IMR-90 (cell line): ENCODE data around the gene HSPA1L.

Source experiments
- BHLHE40 ChIP-seq: fragments of 150-350 bp; IDR thresholded peaks from 2 replicates; pipeline ENCODE4 v1.6.1; 2016; ENCODE audit warnings: mild to moderate bottlenecking, low read depth, low read length
- CEBPB ChIP-seq: IDR thresholded peaks from 2 replicates; pipeline ENCODE4 v1.6.1; 2012; ENCODE audit warnings: low read depth, low read length, improper control_type of control experiment
- CHD1 ChIP-seq: IDR thresholded peaks from 2 replicates; pipeline ENCODE4 v1.6.1; 2012; ENCODE audit warnings: low read depth, low read length, improper control_type of control experiment
- ELK1 ChIP-seq: fragments of 150-350 bp; IDR thresholded peaks from 2 replicates; pipeline ENCODE4 v1.6.1; 2016; ENCODE audit warnings: low read depth, mild to moderate bottlenecking, low read length, moderate library complexity, borderline replicate concordance
- FOS ChIP-seq: fragments of 150-350 bp; IDR thresholded peaks from 2 replicates; pipeline ENCODE4 v1.6.1; 2016; ENCODE audit warnings: low read depth, low read length
- MAFK ChIP-seq: IDR thresholded peaks from 2 replicates; pipeline ENCODE4 v1.6.1; 2012; ENCODE audit warnings: low read depth, low read length, improper control_type of control experiment
- MAZ ChIP-seq: IDR thresholded peaks from 2 replicates; pipeline ENCODE4 v1.6.1; 2012; ENCODE audit warnings: low read depth, mild to moderate bottlenecking, low read length, improper control_type of control experiment, moderate library complexity, borderline replicate concordance
- MXI1 ChIP-seq: IDR thresholded peaks from 2 replicates; pipeline ENCODE4 v1.6.1; 2012; ENCODE audit warnings: low read depth, mild to moderate bottlenecking, low read length, moderate library complexity, borderline replicate concordance
- NFE2L2 ChIP-seq: fragments of 150-350 bp; IDR thresholded peaks from 2 replicates; pipeline ENCODE4 v1.6.1; 2016; ENCODE audit warnings: low read depth, mild to moderate bottlenecking, low read length
- POLR2A ChIP-seq: IDR thresholded peaks from 2 replicates; pipeline ENCODE4 v1.6.1; 2012; ENCODE audit warnings: mild to moderate bottlenecking, low read depth, low read length
- RAD21 ChIP-seq: IDR thresholded peaks from 2 replicates; pipeline ENCODE4 v1.6.1; 2012; ENCODE audit warnings: low read length, improper control_type of control experiment
- RCOR1 ChIP-seq: IDR thresholded peaks from 2 replicates; pipeline ENCODE4 v1.6.1; 2012; ENCODE audit warnings: mild to moderate bottlenecking, low read length, improper control_type of control experiment; ENCODE audit not compliant: insufficient replicate concordance
- TF ChIP-seq, protein P1 (sequence below): conservative IDR thresholded peaks from 2 replicates; pipeline ENCODE4 v1.5.1; 2012; ENCODE audit warnings: mild to moderate bottlenecking, low read depth, low read length, improper control_type of control experiment
- TF ChIP-seq, protein P2 (sequence below): fragments of 150-350 bp; IDR thresholded peaks from 2 replicates; pipeline ENCODE4 v1.6.1; 2017; ENCODE audit warnings: mild to moderate bottlenecking, antibody characterized with exemption, low read length, low read depth

- TF ChIP-seq, protein P1, sequence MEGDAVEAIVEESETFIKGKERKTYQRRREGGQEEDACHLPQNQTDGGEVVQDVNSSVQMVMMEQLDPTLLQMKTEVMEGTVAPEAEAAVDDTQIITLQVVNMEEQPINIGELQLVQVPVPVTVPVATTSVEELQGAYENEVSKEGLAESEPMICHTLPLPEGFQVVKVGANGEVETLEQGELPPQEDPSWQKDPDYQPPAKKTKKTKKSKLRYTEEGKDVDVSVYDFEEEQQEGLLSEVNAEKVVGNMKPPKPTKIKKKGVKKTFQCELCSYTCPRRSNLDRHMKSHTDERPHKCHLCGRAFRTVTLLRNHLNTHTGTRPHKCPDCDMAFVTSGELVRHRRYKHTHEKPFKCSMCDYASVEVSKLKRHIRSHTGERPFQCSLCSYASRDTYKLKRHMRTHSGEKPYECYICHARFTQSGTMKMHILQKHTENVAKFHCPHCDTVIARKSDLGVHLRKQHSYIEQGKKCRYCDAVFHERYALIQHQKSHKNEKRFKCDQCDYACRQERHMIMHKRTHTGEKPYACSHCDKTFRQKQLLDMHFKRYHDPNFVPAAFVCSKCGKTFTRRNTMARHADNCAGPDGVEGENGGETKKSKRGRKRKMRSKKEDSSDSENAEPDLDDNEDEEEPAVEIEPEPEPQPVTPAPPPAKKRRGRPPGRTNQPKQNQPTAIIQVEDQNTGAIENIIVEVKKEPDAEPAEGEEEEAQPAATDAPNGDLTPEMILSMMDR: no peak
- TF ChIP-seq ELK1: no peak
- no peak for TF ChIP-seq POLR2A
- no peak for TF ChIP-seq CEBPB
- TF ChIP-seq, protein P2, sequence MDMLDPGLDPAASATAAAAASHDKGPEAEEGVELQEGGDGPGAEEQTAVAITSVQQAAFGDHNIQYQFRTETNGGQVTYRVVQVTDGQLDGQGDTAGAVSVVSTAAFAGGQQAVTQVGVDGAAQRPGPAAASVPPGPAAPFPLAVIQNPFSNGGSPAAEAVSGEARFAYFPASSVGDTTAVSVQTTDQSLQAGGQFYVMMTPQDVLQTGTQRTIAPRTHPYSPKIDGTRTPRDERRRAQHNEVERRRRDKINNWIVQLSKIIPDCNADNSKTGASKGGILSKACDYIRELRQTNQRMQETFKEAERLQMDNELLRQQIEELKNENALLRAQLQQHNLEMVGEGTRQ: no peak
- TF ChIP-seq BHLHE40: no peak
- TF ChIP-seq RCOR1: no peak
- TF ChIP-seq RAD21: no peak
- TF ChIP-seq MAZ: no peak
- no peak for TF ChIP-seq MXI1
- no peak for TF ChIP-seq FOS
- no peak for TF ChIP-seq MAFK
- TF ChIP-seq NFE2L2: no peak
- no peak for TF ChIP-seq CHD1
These were observed 37.4 kb downstream of the HSPA1L start for GRCh38 chr6:31777667-31778050.
